ENCODE results near the gene RASSF7. TPM values are rescaled to one million over a fixed set of nuclear protein-coding genes. Genes with fewer than 3 reads are reported as not detected.

Gene RASSF7
- total RNA-seq, 1 donor from 2014 or later = 19.8 TPM

- Mint-ChIP-seq H3K4me3 (no peak overlapping the region), H3K36me3 (ENCODE audit: low read depth) (peaks cover 28% of the 10 kb centered on the region), H3K27me3 (ENCODE audit: insufficient read depth) (no peaks in the 10 kb centered on the region), H3K4me1 (ENCODE audit: low read depth) (peaks cover 7% of the 10 kb centered on the region), H3K27ac (no peak overlapping the region), H3K9me3 (no peaks in the 10 kb centered on the region)
- intact Hi-C loops (cut with micrococcal nuclease) = no loop called here
- no peak for DNase-seq (ENCODE audit: low spot score)
Measured at GRCh38 chr11:611001-611996, 50.5 kb downstream of the RASSF7 start.

GRCh38 chr11:612201-612960 lies 51.6 kb downstream of the RASSF7 start:
- no peak for DNase-seq (ENCODE audit: low spot score)
- peak overlapping the region; percentile 24 for H3K27ac Mint-ChIP-seq

GRCh38 chr11:612961-613300 lies 52.2 kb downstream of the RASSF7 start:
- H3K4me1 Mint-ChIP-seq (ENCODE audit: low read depth) = peaks cover 7% of the 10 kb centered on the region
- no peaks in the 10 kb centered on the region for H3K27me3 Mint-ChIP-seq (ENCODE audit: insufficient read depth)
- H3K4me3 Mint-ChIP-seq = no peak overlapping the region
- no peaks in the 10 kb centered on the region for H3K9me3 Mint-ChIP-seq
- DNase-seq (ENCODE audit: low spot score) = no peak
- peaks cover 20% of the 10 kb centered on the region for H3K36me3 Mint-ChIP-seq (ENCODE audit: low read depth)
- H3K27ac Mint-ChIP-seq = no peak overlapping the region
- intact Hi-C loops (cut with micrococcal nuclease) = loop anchor here (2.0 kb wide), 1 partner anchor 44 kb away; no protein-coding TSS in a partner anchor

More at GRCh38 chr11:612201-612960, 51.6 kb downstream of the RASSF7 start:
- Mint-ChIP-seq H3K4me3 (peak overlapping the region; percentile 68), H3K27me3 (ENCODE audit: insufficient read depth) (no peaks in the 10 kb centered on the region), H3K9me3 (no peaks in the 10 kb centered on the region), H3K36me3 (ENCODE audit: low read depth) (peaks cover 21% of the 10 kb centered on the region), H3K4me1 (ENCODE audit: low read depth) (peaks cover 7% of the 10 kb centered on the region)
- intact Hi-C loops (cut with micrococcal nuclease) = loop anchor here (2.0 kb wide), 1 partner anchor 44 kb away; no protein-coding TSS in a partner anchor

- Mint-ChIP-seq H3K27me3 (ENCODE audit: insufficient read depth) (no peaks in the 10 kb centered on the region), H3K4me3 (peak overlapping the region; percentile 86), H3K36me3 (ENCODE audit: low read depth) (peaks cover 17% of the 10 kb centered on the region), H3K4me1 (ENCODE audit: low read depth) (peaks cover 7% of the 10 kb centered on the region), H3K9me3 (no peaks in the 10 kb centered on the region), H3K27ac (peak overlapping the region; percentile 48)
- DNase-seq (ENCODE audit: low spot score) = peak; percentile 53
- intact Hi-C loops (cut with micrococcal nuclease) = loop anchor here (2.0 kb wide), 1 partner anchor 45 kb away; no protein-coding TSS in a partner anchor
Measured at GRCh38 chr11:613369-613968, 52.7 kb downstream of the RASSF7 start.

Other genes starting within 250 kb of the RASSF7 start
- 208 and 214 TPM in 2 replicates for gene IFITM1, start 246.9 kb upstream of the RASSF7 start, total RNA-seq
- gene IFITM3, start 240.1 kb upstream of the RASSF7 start, total RNA-seq = 3.6 and 4.6 TPM in 2 replicates
- 3.8 and 5.1 TPM in 2 replicates for gene B4GALNT4, start 191.5 kb upstream of the RASSF7 start, total RNA-seq
- not detected in 2 replicates for gene PKP3, start 166.8 kb upstream of the RASSF7 start, total RNA-seq
- 38.3 and 43.9 TPM in 2 replicates for gene SIGIRR, start 146.0 kb upstream of the RASSF7 start, total RNA-seq
- gene ANO9, start 119.0 kb upstream of the RASSF7 start, total RNA-seq = 33.1 and 33.8 TPM in 2 replicates
- gene PTDSS2, start 110.7 kb upstream of the RASSF7 start, total RNA-seq = 31.0 and 33.9 TPM in 2 replicates
- gene RNH1, start 53.7 kb upstream of the RASSF7 start, total RNA-seq = 123 and 126 TPM in 2 replicates
- gene HRAS, start 25.4 kb upstream of the RASSF7 start, total RNA-seq = 76.6 and 88.7 TPM in 2 replicates
- gene LRRC56, start 23.4 kb upstream of the RASSF7 start, total RNA-seq = 1.8 and 2.2 TPM in 2 replicates
- 0.47 and 0.64 TPM in 2 replicates for gene LMNTD2, start 232 bp upstream of the RASSF7 start, total RNA-seq
- gene PHRF1, start 15.5 kb downstream of the RASSF7 start, total RNA-seq = 58.6 and 59.8 TPM in 2 replicates
- gene IRF7, start 55.0 kb downstream of the RASSF7 start, total RNA-seq = 56.6 and 63.1 TPM in 2 replicates
- not detected in 2 replicates for gene CDHR5, start 64.0 kb downstream of the RASSF7 start, total RNA-seq
- gene SCT, start 66.2 kb downstream of the RASSF7 start, total RNA-seq = not detected in 2 replicates
- 0.34 and 0.47 TPM in 2 replicates for gene DRD4, start 76.3 kb downstream of the RASSF7 start, total RNA-seq
- gene DEAF1, start 134.3 kb downstream of the RASSF7 start, total RNA-seq = 72.2 and 72.7 TPM in 2 replicates
- 14.2 and 14.7 TPM in 2 replicates for gene TMEM80, start 134.8 kb downstream of the RASSF7 start, total RNA-seq
- 16.8 and 20.2 TPM in 2 replicates for gene EPS8L2, start 145.3 kb downstream of the RASSF7 start, total RNA-seq
- 269 and 283 TPM in 2 replicates for gene TALDO1, start 186.5 kb downstream of the RASSF7 start, total RNA-seq
- 70.4 and 81.7 TPM in 2 replicates for gene GATD1, start 216.5 kb downstream of the RASSF7 start, total RNA-seq
- 7.1 and 7.2 TPM in 2 replicates for gene CEND1, start 229.1 kb downstream of the RASSF7 start, total RNA-seq
- 87.6 and 92.0 TPM in 2 replicates for gene SLC25A22, start 237.3 kb downstream of the RASSF7 start, total RNA-seq
- gene PIDD1, start 244.3 kb downstream of the RASSF7 start, total RNA-seq = 25.2 and 27.9 TPM in 2 replicates
- 2,072 and 2,148 TPM in 2 replicates for gene RPLP2, start 249.0 kb downstream of the RASSF7 start, total RNA-seq